Activated naive CD4-positive, alpha-beta T cell treated with anti-CD3 and anti-CD28 coated beads, Interleukin-2, amount 50 U/mL, for 24 hours (primary cell): ENCODE measurements around the gene DAG1.

ENCODE experiments used
- H3K27ac Mint-ChIP-seq: one replicate; pipeline ENCODE4 v1.8.0; 2021; ENCODE audit warnings: mild to moderate bottlenecking, mixed read lengths
- H3K27me3 Mint-ChIP-seq: one replicate; pipeline ENCODE4 v1.8.0; 2021; ENCODE audit warnings: mixed read lengths
- H3K36me3 Mint-ChIP-seq: one replicate; pipeline ENCODE4 v1.8.0; 2021; ENCODE audit warnings: mixed read lengths
- H3K4me1 Mint-ChIP-seq: one replicate; pipeline ENCODE4 v1.8.0; 2021; ENCODE audit warnings: mixed read lengths
- H3K4me3 Mint-ChIP-seq: one replicate; pipeline ENCODE4 v1.8.0; 2021; ENCODE audit warnings: mild to moderate bottlenecking, mixed read lengths
- H3K9me3 Mint-ChIP-seq: one replicate; pipeline ENCODE4 v1.8.0; 2021; ENCODE audit warnings: mixed read lengths

Gene DAG1

DNA sequence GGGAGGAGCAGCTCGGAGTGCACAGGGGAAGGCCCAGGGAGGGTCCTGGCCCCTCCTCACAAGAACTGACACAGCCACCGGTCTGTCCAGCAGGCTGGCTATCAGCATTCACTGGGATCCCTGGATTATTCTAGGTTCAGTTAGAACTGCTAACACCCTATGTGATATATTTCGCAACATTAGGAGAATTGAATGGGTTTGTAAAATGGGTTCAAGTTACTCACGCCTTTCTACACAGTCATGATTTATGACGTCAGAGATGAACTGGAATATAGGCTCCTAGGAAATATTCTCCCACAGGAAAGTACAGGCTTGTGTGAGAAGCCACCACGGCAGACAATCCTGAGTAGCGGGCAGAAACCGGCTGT lies 83.2 kb downstream of the DAG1 start:
- Mint-ChIP-seq H3K4me3 (peak overlapping the region; percentile 96), H3K36me3 (peaks cover 2% of the 10 kb centered on the region), H3K9me3 (no peaks in the 10 kb centered on the region), H3K27me3 (peaks cover 14% of the 10 kb centered on the region), H3K27ac (no peak overlapping the region), H3K4me1 (peaks cover 16% of the 10 kb centered on the region)

DNA sequence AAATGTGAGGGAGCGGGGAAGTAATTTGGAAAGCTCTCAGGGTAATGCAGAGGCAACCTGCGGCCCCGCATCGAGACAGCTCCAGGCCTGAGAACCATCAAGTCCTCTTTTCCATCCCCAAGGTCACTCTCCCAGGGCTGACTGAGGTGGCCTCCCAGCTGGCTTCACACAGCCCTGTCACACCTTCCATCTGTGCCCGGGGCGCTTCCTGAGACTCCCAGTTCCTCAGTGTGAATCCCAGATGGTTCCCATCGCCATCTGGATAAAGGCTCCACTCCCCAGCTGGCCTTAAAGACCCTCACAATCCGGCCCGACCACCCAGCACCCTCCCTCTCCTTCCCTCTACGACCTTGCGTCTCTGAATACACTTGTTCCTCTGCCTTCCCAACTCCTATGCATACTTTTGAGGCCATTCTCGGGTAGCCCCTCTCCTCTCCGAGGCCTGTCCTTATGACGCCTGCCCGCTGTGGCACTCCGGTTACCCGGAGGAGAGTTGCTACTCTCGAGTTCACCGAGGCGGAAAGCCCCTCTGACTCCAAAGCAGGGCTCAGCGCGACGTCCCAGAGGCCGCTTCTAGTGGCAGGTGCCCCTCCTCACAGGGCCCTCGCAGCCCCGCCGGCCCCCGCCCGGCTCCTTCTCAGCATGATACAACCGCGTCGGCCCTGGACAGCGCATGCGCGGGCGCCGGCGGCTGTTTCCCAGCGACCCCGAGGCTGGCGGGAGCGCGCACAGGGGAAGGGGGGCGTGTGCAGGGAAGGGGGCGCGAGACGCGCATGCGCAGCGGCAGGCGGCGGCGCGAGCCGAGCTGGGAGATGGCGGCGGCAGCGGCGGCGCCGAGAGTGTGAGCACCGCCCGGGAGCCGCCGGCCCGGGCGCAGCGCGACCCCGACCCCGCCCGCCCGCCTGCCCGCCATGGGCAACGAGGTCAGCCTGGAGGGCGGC lies 83.9 kb downstream of the DAG1 start, which contains the start of gene BSN:
Gene BSN, plus strand, starts transcription at position 786 of the 941 bp plus-strand sequence. Its CDS starts 126 bp downstream, at position 912.
- H3K27ac Mint-ChIP-seq = peak within 1 kb of the TSS; percentile 23

DNA sequence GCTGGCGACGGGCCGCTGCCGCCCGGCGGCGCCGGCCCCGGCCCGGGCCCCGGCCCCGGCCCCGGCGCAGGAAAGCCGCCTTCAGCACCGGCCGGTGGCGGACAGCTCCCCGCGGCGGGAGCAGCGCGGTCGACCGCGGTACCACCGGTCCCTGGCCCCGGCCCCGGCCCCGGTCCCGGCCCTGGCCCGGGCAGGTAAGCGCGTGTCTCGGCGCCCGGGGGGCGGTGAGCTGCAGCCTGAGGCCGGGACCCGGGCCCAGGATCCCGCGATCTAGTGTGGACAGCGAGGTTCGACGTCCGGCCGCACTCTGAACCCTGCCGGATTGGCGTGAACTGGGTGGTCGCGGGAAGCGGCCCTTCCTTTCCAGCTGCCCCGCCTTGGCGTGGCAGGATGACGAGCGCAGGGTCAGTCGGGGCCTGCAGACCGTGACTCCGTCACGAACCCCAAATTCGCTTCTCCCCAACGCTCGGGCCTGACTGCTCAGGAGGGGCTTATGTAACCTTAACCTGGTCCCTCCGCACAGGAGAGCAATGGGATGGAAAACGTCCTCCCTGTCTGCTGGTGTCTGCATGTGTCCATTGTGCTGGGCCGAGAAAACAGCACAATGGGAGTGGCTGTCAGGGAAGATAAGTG lies 84.7 kb downstream of the DAG1 start:
- Mint-ChIP-seq H3K27me3 (peaks cover 19% of the 10 kb centered on the region), H3K27ac (no peak overlapping the region)

More for the DNA sequence above, 83.9 kb downstream of the DAG1 start, which contains the start of gene BSN:
- Mint-ChIP-seq H3K4me3 (peak within 1 kb of the TSS; percentile 96), H3K4me1 (peaks cover 16% of the 10 kb centered on the region), H3K36me3 (peaks cover 2% of the 10 kb centered on the region), H3K9me3 (no peaks in the 10 kb centered on the region), H3K27me3 (peaks cover 14% of the 10 kb centered on the region)

DNA sequence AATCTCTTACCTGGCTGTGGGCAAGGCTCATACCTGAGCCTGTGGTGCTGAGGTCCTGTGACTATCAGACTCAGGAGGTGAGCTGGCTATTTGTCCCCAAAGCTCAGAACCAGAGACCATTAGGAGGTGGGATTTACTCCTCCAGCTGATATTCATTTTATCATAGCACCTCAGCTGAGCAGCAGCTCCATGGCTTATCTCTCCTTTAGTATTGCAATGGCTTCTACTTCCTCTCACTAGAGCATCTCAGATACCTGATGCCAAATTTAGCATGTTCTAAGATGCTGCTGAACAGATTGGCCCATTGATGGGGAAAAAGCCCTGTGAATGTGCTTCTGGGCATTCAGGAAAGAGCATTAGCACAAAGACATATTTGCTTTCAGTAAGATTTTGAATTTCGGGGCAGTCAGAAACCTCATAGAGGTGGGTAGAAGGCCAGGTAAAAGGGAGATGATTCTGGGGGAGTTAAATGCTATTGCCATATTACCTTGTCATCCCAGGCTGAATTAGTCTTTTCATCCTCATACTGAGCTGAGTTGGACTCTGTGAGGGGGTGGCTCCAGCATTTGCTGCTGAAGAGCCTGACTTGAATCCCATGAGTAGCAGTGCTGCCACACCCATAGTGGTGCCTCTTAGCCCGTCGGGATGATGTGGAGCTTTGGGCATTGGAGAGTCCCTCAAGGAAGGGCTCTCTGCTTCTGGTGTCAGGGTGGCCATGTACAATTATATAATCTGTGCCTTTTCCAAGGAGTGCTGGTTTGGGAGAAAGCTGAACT lies 86.6 kb downstream of the DAG1 start:
- no peak overlapping the region for H3K27ac Mint-ChIP-seq
- H3K9me3 Mint-ChIP-seq = no peaks in the 10 kb centered on the region
- H3K36me3 Mint-ChIP-seq = peaks cover 2% of the 10 kb centered on the region
- H3K4me3 Mint-ChIP-seq = no peak overlapping the region
- peaks cover 15% of the 10 kb centered on the region for H3K4me1 Mint-ChIP-seq
- H3K27me3 Mint-ChIP-seq = peaks cover 26% of the 10 kb centered on the region

More for the DNA sequence above, 84.7 kb downstream of the DAG1 start:
- H3K36me3 Mint-ChIP-seq = peaks cover 2% of the 10 kb centered on the region
- H3K4me3 Mint-ChIP-seq = peak overlapping the region; percentile 77
- H3K9me3 Mint-ChIP-seq = no peaks in the 10 kb centered on the region
- H3K4me1 Mint-ChIP-seq = peaks cover 16% of the 10 kb centered on the region

DNA sequence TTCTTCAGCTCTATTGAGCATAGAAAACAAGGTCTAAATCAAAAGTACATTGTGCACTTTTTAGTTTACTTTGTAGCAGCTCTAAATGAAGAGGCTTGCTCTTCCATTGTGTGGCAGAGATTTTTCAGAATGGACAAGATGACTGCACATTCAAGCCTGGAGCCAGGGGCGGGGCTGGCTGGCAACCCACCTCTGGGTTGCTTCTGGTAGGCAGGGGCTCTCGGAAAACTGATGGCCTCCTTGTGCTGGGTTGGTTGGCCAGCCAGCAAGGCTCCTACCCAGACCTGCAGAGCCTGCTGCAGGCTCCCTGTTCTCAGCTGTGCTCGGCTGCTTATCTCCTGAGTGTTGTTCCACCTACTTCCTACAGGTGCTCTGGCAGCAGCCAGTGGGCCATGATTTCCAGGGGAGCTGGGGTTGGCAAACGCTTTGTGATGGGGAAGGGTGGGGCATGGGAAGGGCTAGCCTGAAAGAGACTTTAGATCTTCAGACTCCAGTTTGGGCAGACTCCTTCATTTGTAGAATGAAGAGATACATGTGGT lies 93.0 kb downstream of the DAG1 start:
- Mint-ChIP-seq H3K4me3 (no peak overlapping the region), H3K36me3 (no peaks in the 10 kb centered on the region), H3K4me1 (no peaks in the 10 kb centered on the region), H3K27ac (no peak overlapping the region), H3K27me3 (peaks cover 12% of the 10 kb centered on the region), H3K9me3 (no peaks in the 10 kb centered on the region)

DNA sequence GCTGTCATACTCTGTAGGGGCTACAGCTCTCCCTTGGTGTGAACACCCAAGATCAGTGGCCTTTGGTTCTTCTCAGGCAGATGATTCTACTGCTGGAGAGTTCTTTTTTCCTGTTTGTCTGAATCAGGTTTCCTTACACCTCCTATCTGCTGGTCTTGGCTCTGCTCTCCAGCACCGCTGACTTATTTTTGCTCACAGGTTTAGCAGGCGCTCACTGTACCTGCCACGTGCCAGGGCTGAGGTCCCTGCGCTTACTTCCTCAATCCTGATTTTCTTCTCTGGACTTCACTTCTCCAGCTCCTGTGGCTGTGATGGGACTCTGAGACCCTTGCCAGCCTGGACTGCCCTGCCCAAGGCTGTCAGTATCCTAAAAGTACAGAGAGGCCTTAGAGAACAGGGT lies 93.7 kb downstream of the DAG1 start:
- H3K36me3 Mint-ChIP-seq = no peaks in the 10 kb centered on the region
- no peaks in the 10 kb centered on the region for H3K9me3 Mint-ChIP-seq
- no peak overlapping the region for H3K27ac Mint-ChIP-seq

DNA sequence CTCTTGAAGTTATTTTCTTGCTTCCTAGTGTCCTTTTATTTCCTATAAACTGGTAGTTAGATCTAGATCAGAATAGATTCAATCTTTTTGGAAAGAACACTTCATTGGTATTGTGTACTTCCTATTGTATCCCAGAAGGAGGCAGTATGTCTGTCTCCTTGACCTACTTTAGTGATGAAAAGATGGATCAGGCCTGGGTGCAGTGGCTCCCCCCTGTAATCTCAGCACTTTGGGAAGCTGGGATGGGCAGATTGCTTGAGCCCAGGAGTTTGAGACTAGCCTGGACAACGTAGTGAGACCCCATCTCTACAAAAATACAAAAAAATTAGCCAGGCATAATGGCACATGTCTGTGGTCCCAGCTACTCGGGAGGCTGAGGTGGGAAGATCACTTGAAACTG lies 96.2 kb downstream of the DAG1 start:
- no peaks in the 10 kb centered on the region for H3K9me3 Mint-ChIP-seq
- H3K4me1 Mint-ChIP-seq = no peaks in the 10 kb centered on the region
- no peak overlapping the region for H3K27ac Mint-ChIP-seq
- no peak overlapping the region for H3K4me3 Mint-ChIP-seq
- no peaks in the 10 kb centered on the region for H3K27me3 Mint-ChIP-seq
- no peaks in the 10 kb centered on the region for H3K36me3 Mint-ChIP-seq

More for the DNA sequence above, 93.7 kb downstream of the DAG1 start:
- H3K4me1 Mint-ChIP-seq = no peaks in the 10 kb centered on the region
- no peak overlapping the region for H3K4me3 Mint-ChIP-seq
- H3K27me3 Mint-ChIP-seq = peaks cover 12% of the 10 kb centered on the region

DNA sequence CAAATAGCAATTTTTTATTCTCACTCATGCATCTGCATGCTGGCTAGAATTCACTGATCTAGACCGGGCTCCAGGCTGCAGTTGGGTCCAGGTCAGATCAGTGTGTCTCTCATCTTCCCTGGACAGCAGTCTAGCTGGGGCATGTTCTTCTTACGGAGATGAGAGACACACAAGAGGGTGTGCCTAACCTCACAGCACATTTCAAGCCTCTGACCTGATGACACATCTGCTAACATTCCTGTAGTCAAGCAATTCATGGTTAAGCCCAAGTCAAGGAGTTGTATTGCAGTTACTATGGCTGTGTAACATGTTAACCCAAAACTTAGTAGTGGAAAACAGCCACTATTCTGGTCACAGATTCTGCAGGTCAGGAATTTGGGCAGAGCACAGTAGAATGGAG lies 97.3 kb downstream of the DAG1 start:
- H3K4me1 Mint-ChIP-seq = no peaks in the 10 kb centered on the region
- no peak overlapping the region for H3K4me3 Mint-ChIP-seq
- H3K27ac Mint-ChIP-seq = no peak overlapping the region
- H3K9me3 Mint-ChIP-seq = no peaks in the 10 kb centered on the region
- H3K36me3 Mint-ChIP-seq = no peaks in the 10 kb centered on the region
- no peaks in the 10 kb centered on the region for H3K27me3 Mint-ChIP-seq

DNA sequence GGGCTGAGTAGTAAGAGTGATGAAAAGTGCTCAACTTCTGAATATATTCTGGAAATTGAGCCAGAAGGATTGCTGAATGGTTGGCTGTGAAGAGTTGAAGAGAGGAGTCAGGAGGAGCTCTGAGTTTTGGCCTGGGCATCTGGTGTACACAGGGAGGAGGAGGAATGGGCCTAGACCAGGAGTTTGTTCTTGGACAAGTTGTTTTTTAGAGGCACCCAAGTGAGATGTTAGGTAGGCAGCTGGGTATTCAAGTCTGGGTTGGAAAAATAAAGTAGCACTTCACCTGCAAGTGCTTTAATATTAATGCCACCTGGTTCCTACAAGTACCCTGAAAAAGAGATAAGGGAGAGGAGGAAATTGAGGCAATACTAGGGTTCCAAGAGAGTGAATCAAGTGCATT lies 98.9 kb downstream of the DAG1 start:
- no peak overlapping the region for H3K27ac Mint-ChIP-seq
- H3K27me3 Mint-ChIP-seq = no peaks in the 10 kb centered on the region
- H3K9me3 Mint-ChIP-seq = no peaks in the 10 kb centered on the region
- H3K4me3 Mint-ChIP-seq = no peak overlapping the region
- H3K36me3 Mint-ChIP-seq = no peaks in the 10 kb centered on the region
- H3K4me1 Mint-ChIP-seq = no peaks in the 10 kb centered on the region

DNA sequence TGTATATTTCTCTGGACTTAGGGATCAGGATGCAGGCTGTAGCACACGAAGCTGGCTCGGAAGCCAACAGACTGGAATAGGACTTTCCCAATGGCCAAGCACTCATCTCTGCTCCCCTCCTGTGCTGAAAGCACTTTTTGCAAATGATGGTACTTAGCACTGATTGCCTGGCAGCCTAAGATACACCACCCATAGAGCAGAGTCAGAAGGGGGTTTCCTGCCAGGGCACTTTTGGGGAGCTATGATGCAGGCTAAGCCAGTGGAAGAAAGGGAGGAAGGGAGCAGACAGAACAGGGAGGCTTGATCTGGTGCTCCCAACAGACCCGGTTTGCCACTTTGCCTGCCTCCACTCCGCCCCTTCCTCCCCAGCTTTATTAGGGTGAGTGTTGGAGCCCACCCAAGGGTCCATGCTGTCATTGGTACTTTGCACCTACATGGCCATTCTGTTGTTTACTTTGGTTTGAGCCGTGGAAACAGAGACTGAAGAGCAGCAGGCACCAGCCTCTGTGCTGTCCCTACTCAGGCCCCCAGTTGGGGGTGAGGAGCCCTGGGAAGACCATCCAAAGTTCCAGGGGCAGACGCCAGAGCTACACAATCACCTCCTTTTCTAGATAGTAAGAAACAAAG lies 100.1 kb downstream of the DAG1 start:
- H3K9me3 Mint-ChIP-seq = no peaks in the 10 kb centered on the region
- H3K27ac Mint-ChIP-seq = no peak overlapping the region
- no peaks in the 10 kb centered on the region for H3K36me3 Mint-ChIP-seq
- no peaks in the 10 kb centered on the region for H3K4me1 Mint-ChIP-seq
- H3K27me3 Mint-ChIP-seq = no peaks in the 10 kb centered on the region
- no peak overlapping the region for H3K4me3 Mint-ChIP-seq

DNA sequence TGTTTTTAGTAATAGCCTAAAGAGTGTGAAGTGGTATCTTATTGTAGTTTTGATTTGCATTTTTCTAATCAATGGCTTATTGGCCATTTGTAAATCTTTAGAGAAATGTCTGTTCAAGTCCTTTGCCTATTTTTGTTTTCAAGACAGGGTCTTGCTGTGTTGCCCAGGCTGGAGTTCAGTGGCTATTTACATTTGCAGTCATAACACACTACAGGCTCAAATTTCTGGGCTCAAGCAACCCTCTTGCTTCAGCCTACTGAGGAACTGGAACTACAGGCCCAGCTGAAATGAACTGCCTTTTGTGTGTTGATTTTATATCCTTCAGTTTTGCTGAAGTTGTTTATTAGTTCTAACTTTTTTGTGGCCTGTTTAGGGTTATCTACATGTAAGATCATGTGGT lies 112.1 kb downstream of the DAG1 start:
- no peaks in the 10 kb centered on the region for H3K27me3 Mint-ChIP-seq
- no peaks in the 10 kb centered on the region for H3K9me3 Mint-ChIP-seq
- H3K4me1 Mint-ChIP-seq = no peaks in the 10 kb centered on the region
- H3K4me3 Mint-ChIP-seq = no peak overlapping the region
- H3K27ac Mint-ChIP-seq = no peak overlapping the region
- no peaks in the 10 kb centered on the region for H3K36me3 Mint-ChIP-seq
